Neural cell (in vitro differentiated cells): ENCODE data around the gene TFG. TPM values are rescaled to one million over a fixed set of nuclear protein-coding genes. Genes with fewer than 3 reads are reported as not detected.

Experiments used
- H2AFZ ChIP-seq: fragments of 200-600, 300-800 bp; sonication (generic), shearing (Covaris generic); 2 replicates; pipeline ENCODE4 v1.6.0; 2014; ENCODE audit warnings: low read depth, mild to moderate bottlenecking, antibody characterized with exemption, low read length, moderate library complexity
- H3F3A ChIP-seq: fragments of 200-600 bp; shearing (Covaris generic); 2 replicates; pipeline ENCODE4 v1.6.1; 2016; ENCODE audit warnings: mild to moderate bottlenecking, moderate library complexity, mixed read lengths, antibody characterized with exemption, low read length; ENCODE audit not compliant: insufficient read depth, poor library complexity, severe bottlenecking
- H3K27ac ChIP-seq: fragments of 200-600, 300-800 bp; sonication (generic), shearing (Covaris generic); 2 replicates; pipeline ENCODE4 v1.5.1; 2014; ENCODE audit warnings: mild to moderate bottlenecking, low read length, moderate library complexity
- H3K27me3 ChIP-seq: fragments of 300-800, 200-600 bp; sonication (generic), shearing (Covaris generic); 2 replicates; pipeline ENCODE4 v1.6.0; 2014; ENCODE audit warnings: mild to moderate bottlenecking, low read depth, low read length, moderate library complexity; ENCODE audit not compliant: insufficient read depth
- H3K36me3 ChIP-seq: fragments of 300-800, 200-600 bp; sonication (generic), shearing (Covaris generic); 2 replicates; pipeline ENCODE4 v1.5.1; 2014; ENCODE audit warnings: mild to moderate bottlenecking, antibody characterized with exemption, low read length, moderate library complexity; ENCODE audit not compliant: insufficient read depth
- H3K4me2 ChIP-seq: fragments of 300-800, 200-600 bp; sonication (generic), shearing (Covaris generic); 2 replicates; pipeline ENCODE4 v1.6.0; 2014; ENCODE audit warnings: mild to moderate bottlenecking, low read length
- H3K4me3 ChIP-seq: fragments of 300-800, 200-600 bp; sonication (generic), shearing (Covaris generic); 2 replicates; pipeline ENCODE4 v1.5.1; 2014; ENCODE audit warnings: mild to moderate bottlenecking, low read length, moderate library complexity
- H3K79me2 ChIP-seq: fragments of 200-600 bp; shearing (Covaris generic); replicated peaks from 2 replicates; pipeline ENCODE4 v1.6.0; 2014; ENCODE audit warnings: mild to moderate bottlenecking, low read length, moderate library complexity; ENCODE audit not compliant: insufficient read depth
- H3K9ac ChIP-seq: fragments of 300-800, 200-600 bp; sonication (generic), shearing (Covaris generic); 2 replicates; pipeline ENCODE4 v1.6.1; 2016; ENCODE audit warnings: mild to moderate bottlenecking, low read length, mixed read lengths
- H3K9me2 ChIP-seq: fragments of 200-600 bp; shearing (Covaris generic); 2 replicates; pipeline ENCODE4 v1.6.1; 2016; ENCODE audit warnings: mild to moderate bottlenecking, low read length, mixed read lengths; ENCODE audit not compliant: insufficient read depth
- H3K9me3 ChIP-seq: fragments of 200-600, 300-800 bp; sonication (generic), shearing (Covaris generic); 2 replicates; pipeline ENCODE4 v1.6.1; 2016; ENCODE audit warnings: mild to moderate bottlenecking, mixed run types, low read length, moderate library complexity, mixed read lengths
- H4K20me1 ChIP-seq: fragments of 200-600 bp; shearing (Covaris generic); 2 replicates; pipeline ENCODE4 v1.6.1; 2016; ENCODE audit warnings: mild to moderate bottlenecking, mixed run types; ENCODE audit not compliant: insufficient read depth
- EP300 ChIP-seq: fragments of 450-650 bp; conservative IDR thresholded peaks from 2 replicates; pipeline ENCODE4 v1.6.1; 2014; ENCODE audit warnings: antibody characterized with exemption, mild to moderate bottlenecking, moderate library complexity; ENCODE audit not compliant: poor library complexity, severe bottlenecking
- EZH2 ChIP-seq: fragments of 200-600, 300-800 bp; shearing (Covaris generic), sonication (generic); IDR thresholded peaks from 2 replicates; pipeline ENCODE4 v1.6.1; 2014; ENCODE audit warnings: antibody characterized with exemption, low read length, borderline replicate concordance, mild to moderate bottlenecking; ENCODE audit not compliant: insufficient read depth, poor library complexity, severe bottlenecking
- MXI1 ChIP-seq: fragments of 450-650 bp; conservative IDR thresholded peaks from 2 replicates; pipeline ENCODE4 v1.6.1; 2014; ENCODE audit warnings: antibody characterized with exemption, mild to moderate bottlenecking; ENCODE audit not compliant: poor library complexity, severe bottlenecking
- POLR2AphosphoS5 ChIP-seq: IDR thresholded peaks from 2 replicates; pipeline ENCODE4 v1.6.1; 2012
- RAD21 ChIP-seq: fragments of 450-650 bp; conservative IDR thresholded peaks from 2 replicates; pipeline ENCODE4 v1.6.1; 2014; ENCODE audit warnings: antibody characterized with exemption, mild to moderate bottlenecking, moderate library complexity
- SMC3 ChIP-seq: fragments of 450-650 bp; conservative IDR thresholded peaks from 2 replicates; pipeline ENCODE4 v1.6.1; 2014; ENCODE audit warnings: antibody characterized with exemption, mild to moderate bottlenecking, moderate library complexity; ENCODE audit not compliant: poor library complexity
- TAF1 ChIP-seq: IDR thresholded peaks from 2 replicates; pipeline ENCODE4 v1.6.1; 2012; ENCODE audit warnings: low read depth
- polyA plus RNA-seq: library from polyadenylated mRNA; depleted of rRNA; stranded (reverse); fragments of >200 nt; gene quantifications from 2 replicates; pipeline ENCODE4 v1.2.3, GENCODE V29; 2014
- TF ChIP-seq, protein P1 (sequence below): IDR thresholded peaks from 2 replicates; pipeline ENCODE4 v1.6.1; 2012; ENCODE audit warnings: borderline replicate concordance
- TF ChIP-seq, protein P2 (sequence below): fragments of 450-650 bp; IDR thresholded peaks from 2 replicates; pipeline ENCODE4 v1.5.1; 2014; ENCODE audit warnings: antibody characterized with exemption, mild to moderate bottlenecking, moderate library complexity; ENCODE audit not compliant: poor library complexity, severe bottlenecking

The TFG gene
- polyA plus RNA-seq, 1 donor from 2014 or later, result 64.6 TPM

DNA sequence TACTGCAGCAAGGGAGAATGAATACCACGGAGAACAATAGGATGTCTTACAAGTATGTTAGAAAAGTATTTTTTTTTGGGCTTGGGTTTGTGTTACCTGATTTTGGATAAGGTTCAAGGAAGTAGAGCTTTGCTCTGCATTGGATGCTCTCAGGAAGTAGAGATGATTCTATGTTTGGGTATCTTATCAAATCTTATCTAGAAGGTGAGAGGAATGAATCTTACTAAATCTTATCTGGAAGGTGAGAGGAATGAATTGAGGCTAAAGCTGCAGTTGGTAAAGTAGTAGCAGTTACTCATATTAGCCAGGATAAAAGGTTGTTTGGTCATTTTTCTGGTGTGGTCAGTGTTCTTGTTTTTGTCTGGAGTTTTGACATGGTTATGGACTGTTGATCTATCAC lies 17.4 kb downstream of the TFG start:
- Histone ChIP-seq H3K27ac (no peak overlapping the region), H3K4me2 (no peak overlapping the region), H3K4me3 (no peak overlapping the region), H3K27me3 (no peaks in the 10 kb centered on the region), H3K79me2 (peaks cover 12% of the 10 kb centered on the region), H3K9me2 (no peaks in the 10 kb centered on the region), H3K36me3 (peaks cover 11% of the 10 kb centered on the region), H3K9ac (no peak overlapping the region), H2AFZ (no peak overlapping the region), H4K20me1 (no peaks in the 10 kb centered on the region), H3F3A (no peaks in the 10 kb centered on the region), H3K9me3 (no peaks in the 10 kb centered on the region)
- no peak for TF ChIP-seq TAF1
- no peak for TF ChIP-seq SMC3
- TF ChIP-seq, protein P1, sequence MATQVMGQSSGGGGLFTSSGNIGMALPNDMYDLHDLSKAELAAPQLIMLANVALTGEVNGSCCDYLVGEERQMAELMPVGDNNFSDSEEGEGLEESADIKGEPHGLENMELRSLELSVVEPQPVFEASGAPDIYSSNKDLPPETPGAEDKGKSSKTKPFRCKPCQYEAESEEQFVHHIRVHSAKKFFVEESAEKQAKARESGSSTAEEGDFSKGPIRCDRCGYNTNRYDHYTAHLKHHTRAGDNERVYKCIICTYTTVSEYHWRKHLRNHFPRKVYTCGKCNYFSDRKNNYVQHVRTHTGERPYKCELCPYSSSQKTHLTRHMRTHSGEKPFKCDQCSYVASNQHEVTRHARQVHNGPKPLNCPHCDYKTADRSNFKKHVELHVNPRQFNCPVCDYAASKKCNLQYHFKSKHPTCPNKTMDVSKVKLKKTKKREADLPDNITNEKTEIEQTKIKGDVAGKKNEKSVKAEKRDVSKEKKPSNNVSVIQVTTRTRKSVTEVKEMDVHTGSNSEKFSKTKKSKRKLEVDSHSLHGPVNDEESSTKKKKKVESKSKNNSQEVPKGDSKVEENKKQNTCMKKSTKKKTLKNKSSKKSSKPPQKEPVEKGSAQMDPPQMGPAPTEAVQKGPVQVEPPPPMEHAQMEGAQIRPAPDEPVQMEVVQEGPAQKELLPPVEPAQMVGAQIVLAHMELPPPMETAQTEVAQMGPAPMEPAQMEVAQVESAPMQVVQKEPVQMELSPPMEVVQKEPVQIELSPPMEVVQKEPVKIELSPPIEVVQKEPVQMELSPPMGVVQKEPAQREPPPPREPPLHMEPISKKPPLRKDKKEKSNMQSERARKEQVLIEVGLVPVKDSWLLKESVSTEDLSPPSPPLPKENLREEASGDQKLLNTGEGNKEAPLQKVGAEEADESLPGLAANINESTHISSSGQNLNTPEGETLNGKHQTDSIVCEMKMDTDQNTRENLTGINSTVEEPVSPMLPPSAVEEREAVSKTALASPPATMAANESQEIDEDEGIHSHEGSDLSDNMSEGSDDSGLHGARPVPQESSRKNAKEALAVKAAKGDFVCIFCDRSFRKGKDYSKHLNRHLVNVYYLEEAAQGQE, result no peak
- TF ChIP-seq POLR2AphosphoS5, result no peak
- no peak for TF ChIP-seq EZH2
- TF ChIP-seq RAD21, result no peak
- TF ChIP-seq, protein P2, sequence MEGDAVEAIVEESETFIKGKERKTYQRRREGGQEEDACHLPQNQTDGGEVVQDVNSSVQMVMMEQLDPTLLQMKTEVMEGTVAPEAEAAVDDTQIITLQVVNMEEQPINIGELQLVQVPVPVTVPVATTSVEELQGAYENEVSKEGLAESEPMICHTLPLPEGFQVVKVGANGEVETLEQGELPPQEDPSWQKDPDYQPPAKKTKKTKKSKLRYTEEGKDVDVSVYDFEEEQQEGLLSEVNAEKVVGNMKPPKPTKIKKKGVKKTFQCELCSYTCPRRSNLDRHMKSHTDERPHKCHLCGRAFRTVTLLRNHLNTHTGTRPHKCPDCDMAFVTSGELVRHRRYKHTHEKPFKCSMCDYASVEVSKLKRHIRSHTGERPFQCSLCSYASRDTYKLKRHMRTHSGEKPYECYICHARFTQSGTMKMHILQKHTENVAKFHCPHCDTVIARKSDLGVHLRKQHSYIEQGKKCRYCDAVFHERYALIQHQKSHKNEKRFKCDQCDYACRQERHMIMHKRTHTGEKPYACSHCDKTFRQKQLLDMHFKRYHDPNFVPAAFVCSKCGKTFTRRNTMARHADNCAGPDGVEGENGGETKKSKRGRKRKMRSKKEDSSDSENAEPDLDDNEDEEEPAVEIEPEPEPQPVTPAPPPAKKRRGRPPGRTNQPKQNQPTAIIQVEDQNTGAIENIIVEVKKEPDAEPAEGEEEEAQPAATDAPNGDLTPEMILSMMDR, result no peak
- TF ChIP-seq EP300, result no peak
- TF ChIP-seq MXI1, result no peak

DNA sequence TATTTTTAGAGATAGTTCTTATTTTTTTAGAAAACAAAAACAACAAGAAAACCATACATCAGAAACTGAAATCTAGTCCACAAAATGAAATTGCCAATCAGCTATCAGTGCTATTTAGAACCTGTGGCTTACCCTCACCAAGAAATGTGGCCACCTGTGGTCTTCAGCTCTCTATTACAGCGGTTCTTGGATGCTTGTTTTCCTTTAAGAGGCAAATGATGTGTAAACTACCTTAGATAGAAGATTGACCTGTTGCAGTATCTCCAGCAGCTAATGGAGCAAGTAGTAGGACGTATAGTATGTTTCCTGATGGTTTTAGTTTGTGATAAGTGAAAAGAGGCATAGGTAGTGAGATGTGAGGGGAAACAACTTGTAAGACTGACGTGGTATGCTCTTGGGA lies 21.2 kb downstream of the TFG start:
- Histone ChIP-seq H2AFZ (no peak overlapping the region), H3K4me2 (no peak overlapping the region), H3K9me3 (no peaks in the 10 kb centered on the region), H4K20me1 (no peaks in the 10 kb centered on the region), H3K27me3 (no peaks in the 10 kb centered on the region), H3K4me3 (no peak overlapping the region), H3K79me2 (peaks cover 8% of the 10 kb centered on the region), H3F3A (no peaks in the 10 kb centered on the region), H3K9me2 (no peaks in the 10 kb centered on the region), H3K27ac (no peak overlapping the region), H3K9ac (no peak overlapping the region), H3K36me3 (peaks cover 17% of the 10 kb centered on the region)
- TF ChIP-seq TAF1 (no peak), MXI1 (no peak), EP300 (no peak), POLR2AphosphoS5 (no peak)
- TF ChIP-seq, protein P1, result no peak
